GM19239 (cell line): ENCODE results near the gene C10orf71.

Source experiments
- DNase-seq: peaks from one replicate; pipeline ENCODE4 v3.0.0; 2011; ENCODE audit warnings: low spot score; ENCODE audit not compliant: insufficient read length
- FAIRE-seq: peaks from 2 replicates; lab custom pipeline; 2011; peaks lifted over from hg19 to GRCh38; lab: Jason Lieb, UNC

C10orf71 gene

DNA sequence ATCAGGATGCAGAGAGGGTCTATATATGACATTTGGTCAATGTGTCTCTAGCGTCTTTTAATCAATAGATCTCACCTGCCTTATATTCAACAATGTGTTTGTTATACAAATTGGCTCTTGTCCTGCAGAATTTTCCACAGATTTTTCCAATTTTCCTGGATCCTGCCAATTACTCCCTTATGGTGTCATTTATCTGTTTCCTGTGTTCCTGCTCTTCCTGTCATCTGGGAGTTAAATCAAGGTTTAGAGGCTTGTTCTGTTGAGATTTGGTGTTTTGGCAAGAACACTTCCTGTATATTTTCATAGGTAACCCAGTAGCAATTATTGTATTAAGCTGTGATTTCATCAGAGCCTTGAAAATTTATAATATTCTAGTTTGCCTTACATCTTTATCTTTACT is 8.8 kb upstream of the C10orf71 start:
- FAIRE-seq: no peak
- DNase-seq: no peak

GRCh38 chr10:49290607-49291006 is 8.4 kb upstream of the C10orf71 start:
- DNase-seq: no peak
- no peak for FAIRE-seq

DNA sequence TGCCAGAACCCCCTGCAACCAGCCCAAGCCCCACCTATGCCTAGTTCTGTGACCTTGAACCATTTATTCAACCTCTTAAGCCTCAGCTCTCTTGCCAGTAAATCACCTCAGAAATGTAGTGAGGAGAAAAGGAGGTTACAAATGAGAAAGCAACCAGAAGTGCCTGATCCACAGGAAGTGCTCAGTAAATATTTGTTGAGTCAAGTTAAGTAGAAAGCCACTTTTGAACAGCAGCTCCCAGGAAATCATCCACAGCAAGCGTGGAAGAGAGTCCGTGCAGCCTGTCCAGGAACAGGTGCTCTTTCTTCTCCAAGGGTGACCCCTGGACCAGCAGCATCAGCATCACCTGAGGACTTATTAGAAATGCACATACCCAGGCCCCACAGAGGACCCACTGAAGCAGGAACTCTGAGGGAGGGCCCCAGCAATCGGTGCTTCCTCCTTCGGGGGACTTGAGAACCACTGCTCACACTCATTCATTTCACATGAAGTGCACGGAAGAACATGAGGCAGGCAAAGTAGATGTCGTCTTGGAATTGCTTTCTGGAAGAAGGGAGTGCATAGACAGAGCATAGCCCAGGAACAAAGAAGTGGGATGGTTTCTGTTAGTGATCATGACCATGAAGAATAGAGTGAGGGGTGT is 6.3 kb upstream of the C10orf71 start:
- FAIRE-seq: no peak
- DNase-seq: no peak

DNA sequence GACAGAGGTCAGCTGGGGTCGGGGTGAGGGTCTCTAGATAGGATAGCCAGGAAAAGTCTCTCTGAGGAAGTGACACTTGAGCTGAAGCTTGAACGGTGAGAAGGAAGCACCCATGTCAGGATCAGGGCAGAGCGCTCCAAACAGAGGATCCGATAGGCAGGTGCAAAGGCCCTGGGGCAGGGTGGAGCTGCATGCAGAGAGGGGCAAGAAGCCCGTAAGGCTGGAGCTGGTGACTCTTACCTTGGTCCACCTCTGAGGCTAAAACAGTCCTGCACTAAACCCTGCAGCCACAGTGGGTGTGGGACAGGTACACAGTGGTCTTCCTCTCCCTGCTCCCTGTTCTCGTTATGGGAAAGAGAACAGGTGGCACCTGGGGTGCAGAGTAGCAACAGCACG is 5.8 kb upstream of the C10orf71 start:
- DNase-seq (no peak), FAIRE-seq (no peak)

DNA sequence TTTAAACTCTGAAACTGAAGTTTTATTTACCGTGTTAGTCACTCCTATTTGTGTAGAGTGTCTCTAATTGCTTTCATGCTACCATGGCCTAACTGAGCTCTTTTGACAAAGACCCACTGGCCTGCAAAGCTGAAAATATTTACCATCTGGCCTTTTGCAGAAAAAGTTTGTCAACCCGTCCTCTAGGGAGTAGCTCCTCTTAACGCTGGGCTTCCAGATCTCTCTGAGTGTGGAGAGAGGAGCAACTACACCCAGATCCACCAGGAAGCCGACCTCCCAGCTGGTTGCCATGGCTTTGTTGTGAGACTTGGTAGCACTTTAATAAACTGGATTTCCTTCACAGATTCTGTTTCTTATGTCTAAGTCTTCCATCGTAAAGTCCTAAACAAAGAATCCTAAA is 4.2 kb upstream of the C10orf71 start:
- DNase-seq (no peak), FAIRE-seq (no peak)

DNA sequence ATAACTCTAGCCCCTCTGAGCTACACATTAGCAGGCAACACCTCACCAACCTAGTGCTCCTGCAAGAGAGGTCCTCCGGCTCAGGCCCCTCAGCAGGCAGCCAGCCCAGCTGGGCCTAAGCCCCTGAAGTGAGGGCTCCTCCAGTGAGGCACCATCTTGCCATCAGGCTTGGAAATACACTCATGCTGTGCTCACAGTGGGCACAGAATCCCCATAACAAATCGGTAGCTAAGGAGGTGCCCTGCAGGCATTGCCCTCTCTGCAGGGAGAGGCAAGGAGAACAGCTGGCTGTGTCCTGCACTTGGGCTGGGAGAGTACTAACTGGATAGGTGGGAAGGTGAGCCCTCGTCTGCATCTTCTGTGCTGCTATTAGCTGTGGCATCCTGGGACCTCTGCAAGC is 3.7 kb upstream of the C10orf71 start:
- FAIRE-seq (no peak), DNase-seq (no peak)

DNA sequence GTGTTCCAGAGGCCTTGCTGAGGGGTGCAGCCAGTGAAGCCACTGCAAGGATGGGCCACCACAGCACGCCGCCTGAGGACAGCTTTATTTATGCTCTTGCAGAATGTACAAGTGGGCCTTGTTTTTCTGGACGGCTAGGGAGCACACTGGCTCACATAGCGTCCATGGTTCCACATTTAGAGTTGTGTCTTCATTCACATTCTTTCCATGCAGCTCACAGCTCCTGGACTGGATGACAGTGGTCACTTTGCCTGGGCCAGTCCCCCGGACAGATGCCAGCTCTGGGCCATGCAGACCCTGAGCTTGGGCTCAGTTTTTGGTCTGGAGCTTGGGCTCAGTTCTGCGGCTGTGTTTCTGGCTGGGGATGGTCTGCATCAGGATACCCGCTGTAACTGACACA is 2.6 kb upstream of the C10orf71 start:
- FAIRE-seq: no peak

GRCh38 chr10:49296836-49297235 is 2.1 kb upstream of the C10orf71 start:
- FAIRE-seq: no peak

More for the DNA sequence above, 2.6 kb upstream of the C10orf71 start:
- DNase-seq: no peak

DNA sequence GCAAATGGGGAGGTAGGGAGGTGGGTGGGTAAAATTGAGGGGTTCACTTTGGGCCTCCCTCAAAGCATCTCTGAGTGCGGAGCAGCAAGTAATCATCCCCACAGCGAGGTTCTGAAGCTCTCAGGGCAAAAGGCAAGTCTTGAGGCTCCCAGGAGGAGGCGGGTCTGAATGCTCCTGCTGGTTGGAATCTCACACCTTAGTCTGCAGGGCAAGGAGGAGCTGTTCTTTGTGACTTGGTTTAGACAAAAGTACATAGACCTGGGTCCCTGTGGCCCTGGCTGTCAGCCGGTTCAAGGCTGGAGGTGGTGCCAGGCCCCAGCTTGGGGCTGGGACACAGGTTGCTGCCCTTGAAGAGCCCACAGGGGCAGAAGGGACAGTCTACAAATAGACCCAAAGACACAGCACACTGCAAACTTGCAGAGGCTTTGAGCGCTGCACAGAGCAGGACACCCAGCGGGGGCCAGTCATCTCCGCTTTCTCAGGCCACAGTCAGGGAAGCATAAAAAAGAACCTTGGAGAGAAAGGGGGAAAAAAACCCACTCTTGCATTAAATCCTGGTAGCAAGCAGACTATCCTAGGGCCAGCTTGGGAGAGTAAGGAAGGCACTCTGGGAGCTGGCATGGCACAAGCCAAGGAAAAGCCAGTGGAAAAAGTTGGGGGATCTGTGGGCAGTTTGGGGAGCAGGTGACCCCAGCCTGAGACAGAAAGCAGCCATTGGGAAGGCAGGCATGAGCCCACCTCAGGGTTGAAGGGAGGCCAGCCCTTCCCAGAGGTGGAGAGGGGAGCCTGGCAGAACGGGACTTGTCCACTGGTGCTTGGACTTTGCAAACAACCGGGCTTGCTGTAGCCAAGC is 926 bp upstream of the C10orf71 start:
- FAIRE-seq (no peak), DNase-seq (no peak)

More at GRCh38 chr10:49296836-49297235, 2.1 kb upstream of the C10orf71 start:
- DNase-seq: no peak

- no peak for FAIRE-seq
Observed at GRCh38 chr10:49298671-49298982, 343 bp upstream of the C10orf71 start.

DNA sequence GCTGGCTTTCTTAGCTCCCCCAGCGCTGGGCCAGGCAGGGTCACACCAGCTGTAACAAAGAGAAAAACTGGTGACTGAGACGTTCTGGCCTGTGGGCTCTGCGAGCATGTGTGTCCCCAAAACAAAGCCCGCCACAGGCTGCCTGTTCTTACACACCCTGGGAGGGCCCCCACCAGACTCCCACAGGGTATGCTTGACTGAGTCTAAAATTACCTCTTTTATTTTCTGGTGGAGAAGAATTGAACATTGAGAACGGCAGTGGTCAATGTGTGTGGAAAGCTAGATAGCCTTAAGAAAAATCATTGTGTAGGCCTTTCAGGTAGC is 808 bp downstream of the C10orf71 start:
- no peak for FAIRE-seq
- DNase-seq: peak; percentile 24

More at GRCh38 chr10:49298671-49298982, 343 bp upstream of the C10orf71 start:
- no peak for DNase-seq

DNA sequence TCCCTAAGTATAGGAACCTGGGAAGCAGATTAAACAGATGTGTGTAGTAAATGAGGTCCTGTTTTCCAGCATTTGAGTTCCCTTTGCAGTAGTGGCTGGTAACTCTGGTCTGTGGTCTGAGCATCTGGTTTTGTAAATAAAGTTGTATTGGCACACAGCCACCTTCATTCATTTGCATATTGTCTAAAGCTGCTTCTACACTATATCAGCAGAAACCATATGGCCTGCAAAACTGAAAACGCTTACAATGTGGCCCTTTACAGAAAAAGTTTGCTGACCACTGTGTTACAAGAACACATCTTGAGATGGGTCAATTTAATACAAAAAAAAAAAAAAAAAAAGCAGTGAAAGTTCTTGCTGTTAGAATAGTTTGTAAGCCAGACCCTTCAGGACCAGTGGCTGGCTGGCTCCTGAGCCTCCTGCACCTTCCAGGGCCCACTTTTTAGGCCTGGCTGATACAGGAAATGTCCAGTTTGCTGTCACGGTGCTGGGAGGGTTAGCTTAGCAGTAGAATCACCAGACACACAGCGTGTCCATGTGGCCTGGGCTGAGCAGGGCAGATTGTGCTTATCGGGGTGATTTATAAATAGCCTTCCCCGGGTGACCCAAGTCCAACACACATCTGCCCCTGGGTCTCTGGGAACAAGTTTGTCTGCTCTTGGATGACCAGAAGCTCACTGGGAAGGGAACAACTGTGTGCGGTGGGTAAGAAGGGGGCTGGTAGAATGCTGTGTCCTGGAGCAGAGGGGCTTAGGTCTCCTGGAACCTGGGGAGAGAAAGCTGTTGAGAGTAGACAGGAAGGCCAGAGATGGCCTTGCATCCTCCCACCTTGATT is 1.4 kb downstream of the C10orf71 start:
- DNase-seq: peak; percentile 33
- FAIRE-seq: peak; percentile 71

- FAIRE-seq (no peak), DNase-seq (no peak)
Observed at GRCh38 chr10:49301302-49301701, 2.3 kb downstream of the C10orf71 start.

DNA sequence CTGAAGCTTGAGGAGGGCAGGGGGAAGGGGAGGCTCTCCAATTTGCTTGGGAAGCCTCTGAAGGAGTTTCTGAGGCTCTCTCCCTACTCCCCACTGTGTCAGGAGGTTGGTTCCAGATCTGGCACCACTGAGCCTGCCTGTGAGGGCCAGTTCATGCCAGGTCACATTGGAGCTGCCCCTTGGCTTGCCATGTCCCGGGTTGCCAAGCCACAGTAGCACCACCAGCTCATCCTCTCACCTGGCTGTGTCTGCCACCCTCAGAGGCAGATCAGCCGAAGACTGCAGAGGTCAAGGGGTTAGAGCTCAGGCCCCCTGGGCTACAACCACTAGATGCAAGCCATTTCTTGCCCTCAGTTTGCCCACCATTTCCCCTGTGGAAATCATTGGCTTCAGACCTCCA is 3.1 kb downstream of the C10orf71 start:
- FAIRE-seq: no peak
- no peak for DNase-seq

DNA sequence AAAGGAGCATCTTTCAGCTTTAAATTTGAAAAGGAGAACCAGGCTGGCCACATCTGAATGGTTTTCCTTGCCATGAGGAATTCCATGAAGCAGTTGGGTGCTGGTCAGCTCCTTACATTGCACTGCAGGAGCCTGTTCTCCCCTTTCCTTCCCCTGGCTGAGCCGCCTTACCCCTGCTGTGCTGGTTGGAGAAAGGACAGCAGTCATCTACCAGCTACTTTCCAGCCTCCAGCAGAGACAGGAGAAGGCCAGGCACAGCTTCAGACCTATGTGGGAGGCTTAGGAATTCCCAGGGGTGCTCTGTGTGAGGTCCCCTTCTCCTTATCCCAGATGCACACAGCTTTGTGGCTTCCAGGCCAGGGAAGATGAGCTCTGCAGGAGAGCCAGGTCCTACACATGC is 4.7 kb downstream of the C10orf71 start:
- DNase-seq: no peak
- no peak for FAIRE-seq

DNA sequence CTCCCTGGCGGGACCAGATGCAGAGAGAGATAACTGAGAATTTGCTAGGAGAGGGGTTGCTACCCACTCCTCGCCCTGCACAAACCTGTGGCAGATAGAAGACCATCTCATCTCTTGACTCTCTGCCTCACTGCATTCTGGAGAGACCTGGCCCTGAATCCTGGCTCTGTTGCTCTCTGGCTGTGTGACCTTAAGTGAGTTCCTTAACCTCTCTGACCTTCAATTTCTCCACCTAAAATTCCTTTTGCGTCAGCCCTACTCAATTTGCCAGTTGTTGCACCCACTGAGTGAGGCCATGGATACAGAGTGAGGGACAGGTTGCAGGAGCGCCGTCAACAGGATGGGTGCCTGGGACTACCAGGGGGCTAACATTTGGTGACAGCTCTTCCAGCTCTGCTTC is 5.2 kb downstream of the C10orf71 start:
- DNase-seq: no peak
- FAIRE-seq: no peak

DNA sequence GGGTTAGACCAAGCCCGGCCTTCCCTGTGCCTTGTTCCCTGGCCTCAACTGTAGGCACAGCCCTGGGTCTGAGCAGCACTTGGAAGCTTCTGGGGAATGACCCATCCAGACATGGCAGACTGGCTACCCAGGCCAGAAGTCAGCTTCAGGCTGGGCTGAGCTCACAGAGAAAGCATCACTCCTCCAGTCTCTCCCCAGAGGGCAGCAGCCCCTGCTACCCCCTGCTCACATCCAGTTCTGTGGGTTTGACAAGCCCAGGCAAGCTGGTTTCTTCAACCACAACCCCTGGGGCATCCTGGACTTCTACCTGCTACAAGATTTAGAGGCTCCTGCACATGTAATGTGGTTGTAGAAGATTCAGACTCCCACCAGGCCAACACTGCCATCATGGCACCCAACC is 9.0 kb downstream of the C10orf71 start:
- no peak for FAIRE-seq

GRCh38 chr10:49308881-49309280 is 9.9 kb downstream of the C10orf71 start:
- DNase-seq (no peak), FAIRE-seq (no peak)

More for the DNA sequence above, 9.0 kb downstream of the C10orf71 start:
- no peak for DNase-seq

GRCh38 chr10:49309691-49310411 is 10.9 kb downstream of the C10orf71 start:
- peak; percentile 24 for DNase-seq
- peak; percentile 83 for FAIRE-seq

GRCh38 chr10:49310460-49310859 is 11.5 kb downstream of the C10orf71 start:
- FAIRE-seq (no peak), DNase-seq (no peak)
